Mucosa of stomach (tissue), 1 donor: Measurements from ENCODE around the gene CD79B.
"Not testable (repeated sequence)": the region's sequence is repeated elsewhere in the genome, so short reads cannot be mapped to it uniquely, and the experiment has no call there.

Source experiments
- H3K27me3 ChIP-seq: one replicate; pipeline ENCODE4 v1.7.0; 2013; ENCODE audit warnings: mild to moderate bottlenecking, low read length; ENCODE audit not compliant: control insufficient read depth, insufficient read depth
- H3K36me3 ChIP-seq: one replicate; pipeline ENCODE4 v1.7.0; 2013; ENCODE audit warnings: low read length; ENCODE audit not compliant: control insufficient read depth, insufficient read depth
- H3K4me1 ChIP-seq: one replicate; pipeline ENCODE4 v1.7.0; 2013; ENCODE audit warnings: mild to moderate bottlenecking, low read length; ENCODE audit not compliant: control insufficient read depth, insufficient read depth
- H3K4me3 ChIP-seq: one replicate; pipeline ENCODE4 v1.7.0; 2013; ENCODE audit warnings: low read length
- H3K9ac ChIP-seq: one replicate; pipeline ENCODE4 v1.7.0; 2013; ENCODE audit warnings: mild to moderate bottlenecking, low read length, moderate library complexity
- H3K9me3 ChIP-seq: one replicate; pipeline ENCODE4 v1.7.0; 2013; ENCODE audit warnings: mild to moderate bottlenecking, low read length, moderate library complexity; ENCODE audit not compliant: control insufficient read depth
- donor health status: Pancreatic carcinoma.

CD79B gene

DNA sequence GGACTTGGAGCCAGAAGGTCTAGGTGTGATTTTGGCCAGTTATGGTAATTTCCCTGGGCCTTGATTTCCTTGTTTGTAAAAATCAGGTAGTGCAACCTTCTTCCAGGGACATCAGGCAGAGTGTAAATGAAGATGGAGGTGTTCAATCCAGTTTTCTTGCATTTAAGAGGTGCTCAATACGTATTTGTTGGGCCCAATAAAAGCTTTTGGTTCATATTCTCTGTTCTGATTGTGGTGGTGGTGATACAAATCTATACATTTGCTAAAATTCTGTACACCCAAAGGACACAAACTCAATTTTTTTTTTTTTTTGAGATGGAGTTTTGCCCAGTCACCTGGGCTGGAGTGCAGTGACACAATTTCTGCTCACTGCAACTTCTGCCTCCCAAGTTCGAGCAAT is 6.0 kb downstream of the CD79B start:
- no peaks in the 10 kb centered on the region for H3K27me3 ChIP-seq
- no peaks in the 10 kb centered on the region for H3K9me3 ChIP-seq
- H3K9ac ChIP-seq, result no peak overlapping the region
- no peaks in the 10 kb centered on the region for H3K36me3 ChIP-seq
- H3K4me1 ChIP-seq, result no peaks in the 10 kb centered on the region
- no peak overlapping the region for H3K4me3 ChIP-seq

DNA sequence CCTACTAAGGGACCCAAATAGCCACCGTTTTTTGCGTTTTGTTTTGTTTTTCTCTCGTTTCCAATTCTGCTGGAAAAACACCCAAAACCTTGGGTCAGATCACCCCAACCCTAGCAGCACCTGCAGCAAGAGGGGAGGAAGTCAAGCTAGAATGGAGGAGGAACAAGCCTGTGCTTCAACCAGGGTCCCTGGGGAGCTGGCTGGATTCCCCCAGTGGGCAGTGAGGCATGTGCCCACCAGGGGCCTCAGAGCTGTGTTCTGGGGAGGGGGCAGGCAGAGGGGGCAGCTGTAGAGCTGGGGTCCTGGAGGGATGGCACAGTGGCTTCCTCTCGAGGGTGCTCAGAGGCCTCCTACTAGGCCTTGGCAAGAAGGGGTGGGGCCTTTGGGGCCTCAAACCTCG is 6.5 kb downstream of the CD79B start:
- H3K36me3 ChIP-seq, result no peaks in the 10 kb centered on the region
- no peaks in the 10 kb centered on the region for H3K27me3 ChIP-seq
- H3K9ac ChIP-seq, result no peak overlapping the region
- no peaks in the 10 kb centered on the region for H3K9me3 ChIP-seq
- no peaks in the 10 kb centered on the region for H3K4me1 ChIP-seq
- no peak overlapping the region for H3K4me3 ChIP-seq

DNA sequence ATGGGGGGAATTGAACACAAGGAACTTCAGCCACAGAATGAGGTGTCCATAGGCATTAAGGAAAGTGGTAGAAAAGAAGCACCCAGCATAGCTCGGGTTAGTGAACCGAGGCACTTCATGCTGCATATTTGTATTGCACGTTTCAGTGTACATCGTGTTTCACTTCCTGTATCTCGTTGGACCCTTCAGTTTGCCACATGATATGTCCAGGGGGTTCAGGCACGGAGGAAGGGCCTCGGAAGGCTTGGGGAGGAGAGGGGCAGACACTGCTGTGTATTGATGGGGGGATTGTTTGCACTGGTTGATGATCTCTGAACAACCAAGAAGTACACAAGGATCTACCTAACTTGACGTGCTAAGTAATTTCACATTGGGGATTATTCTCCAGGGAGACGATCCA is 9.7 kb downstream of the CD79B start:
- H3K4me3 ChIP-seq, H3K9me3 ChIP-seq, H3K9ac ChIP-seq, H3K4me1 ChIP-seq, H3K36me3 ChIP-seq, H3K27me3 ChIP-seq: not testable (repeated sequence)

GRCh38 chr17:63920779-63921178 is 11.4 kb downstream of the CD79B start:
- H3K9me3 ChIP-seq, H3K4me3 ChIP-seq, H3K27me3 ChIP-seq, H3K36me3 ChIP-seq, H3K4me1 ChIP-seq, H3K9ac ChIP-seq: not testable (repeated sequence)

DNA sequence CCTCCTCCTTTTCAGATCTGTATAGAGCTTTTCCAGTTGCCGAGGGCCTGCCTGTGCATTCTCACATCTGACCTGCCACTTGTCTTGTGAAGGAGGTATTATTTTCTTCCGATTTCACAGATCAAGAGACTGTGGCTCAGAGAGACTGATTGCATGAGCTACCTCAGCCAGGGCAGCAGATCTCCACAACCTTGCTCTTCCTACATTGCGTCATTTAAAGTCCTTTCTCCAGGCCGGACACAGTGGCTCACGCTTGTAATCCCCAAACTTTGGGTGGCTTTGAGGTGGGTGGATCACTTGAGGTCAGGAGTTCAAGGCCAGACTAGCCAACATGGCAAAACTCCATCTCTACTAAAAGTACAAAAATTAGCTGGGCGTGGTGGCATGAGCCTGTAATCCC is 12.1 kb downstream of the CD79B start:
- not testable (repeated sequence) for H3K27me3 ChIP-seq, H3K9me3 ChIP-seq, H3K4me3 ChIP-seq, H3K4me1 ChIP-seq, H3K9ac ChIP-seq, H3K36me3 ChIP-seq

GRCh38 chr17:63919311-63919723 is 12.8 kb downstream of the CD79B start:
- no peak overlapping the region for H3K4me3 ChIP-seq
- H3K9ac ChIP-seq, result no peak overlapping the region
- peaks cover 10% of the 10 kb centered on the region for H3K27me3 ChIP-seq
- no peaks in the 10 kb centered on the region for H3K4me1 ChIP-seq
- no peaks in the 10 kb centered on the region for H3K9me3 ChIP-seq
- no peaks in the 10 kb centered on the region for H3K36me3 ChIP-seq

GRCh38 chr17:63918789-63919305 is 13.3 kb downstream of the CD79B start, which contains the start of gene GH1:
TSS of gene GH1 (minus strand) at chr17:63918839. CDS start at chr17:63918776, 63 bp downstream.
- H3K9ac ChIP-seq, H3K4me1 ChIP-seq, H3K27me3 ChIP-seq, H3K9me3 ChIP-seq, H3K36me3 ChIP-seq, H3K4me3 ChIP-seq: not testable (repeated sequence)

DNA sequence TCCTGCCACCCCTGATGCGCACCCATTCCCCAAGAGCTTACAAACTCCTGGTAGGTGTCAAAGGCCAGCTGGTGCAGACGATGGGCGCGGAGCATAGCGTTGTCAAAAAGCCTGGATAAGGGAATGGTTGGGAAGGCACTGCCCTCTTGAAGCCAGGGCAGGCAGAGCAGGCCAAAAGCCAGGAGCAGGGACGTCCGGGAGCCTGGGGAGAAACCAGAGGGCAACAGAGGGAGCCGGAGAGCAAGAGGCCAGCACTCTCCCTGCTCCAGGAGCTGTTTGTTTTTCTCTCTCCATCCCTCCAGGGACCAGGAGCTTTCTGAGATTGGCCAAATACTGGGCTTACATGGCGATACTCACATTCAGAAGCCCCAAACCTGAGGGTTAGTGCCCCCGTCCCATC is 13.8 kb downstream of the CD79B start:
- Histone ChIP-seq H3K27me3 (peaks cover 10% of the 10 kb centered on the region), H3K4me1 (no peaks in the 10 kb centered on the region), H3K36me3 (no peaks in the 10 kb centered on the region), H3K4me3 (no peak overlapping the region), H3K9ac (no peak overlapping the region), H3K9me3 (no peaks in the 10 kb centered on the region)

DNA sequence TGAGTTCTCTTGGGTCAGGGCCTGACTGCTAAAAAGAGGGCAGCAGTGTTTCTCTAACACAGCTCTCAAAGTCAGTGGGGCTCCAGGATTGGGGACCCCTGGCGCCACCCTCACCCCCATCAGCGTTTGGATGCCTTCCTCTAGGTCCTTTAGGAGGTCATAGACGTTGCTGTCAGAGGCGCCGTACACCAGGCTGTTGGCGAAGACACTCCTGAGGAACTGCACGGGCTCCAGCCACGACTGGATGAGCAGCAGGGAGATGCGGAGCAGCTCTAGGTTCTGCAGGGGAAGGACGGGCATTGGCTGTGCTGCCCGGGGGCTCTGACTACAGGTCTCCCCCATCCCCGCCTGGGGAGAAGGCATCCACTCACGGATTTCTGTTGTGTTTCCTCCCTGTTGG is 14.5 kb downstream of the CD79B start:
- H3K27me3 ChIP-seq, result peaks cover 10% of the 10 kb centered on the region
- no peaks in the 10 kb centered on the region for H3K36me3 ChIP-seq
- H3K9ac ChIP-seq, result no peak overlapping the region
- no peaks in the 10 kb centered on the region for H3K9me3 ChIP-seq
- no peak overlapping the region for H3K4me3 ChIP-seq
- H3K4me1 ChIP-seq, result no peaks in the 10 kb centered on the region

- not testable (repeated sequence) for H3K9ac ChIP-seq, H3K36me3 ChIP-seq, H3K4me1 ChIP-seq, H3K4me3 ChIP-seq, H3K27me3 ChIP-seq, H3K9me3 ChIP-seq
Measured at GRCh38 chr17:63917206-63917605, 14.9 kb downstream of the CD79B start.

DNA sequence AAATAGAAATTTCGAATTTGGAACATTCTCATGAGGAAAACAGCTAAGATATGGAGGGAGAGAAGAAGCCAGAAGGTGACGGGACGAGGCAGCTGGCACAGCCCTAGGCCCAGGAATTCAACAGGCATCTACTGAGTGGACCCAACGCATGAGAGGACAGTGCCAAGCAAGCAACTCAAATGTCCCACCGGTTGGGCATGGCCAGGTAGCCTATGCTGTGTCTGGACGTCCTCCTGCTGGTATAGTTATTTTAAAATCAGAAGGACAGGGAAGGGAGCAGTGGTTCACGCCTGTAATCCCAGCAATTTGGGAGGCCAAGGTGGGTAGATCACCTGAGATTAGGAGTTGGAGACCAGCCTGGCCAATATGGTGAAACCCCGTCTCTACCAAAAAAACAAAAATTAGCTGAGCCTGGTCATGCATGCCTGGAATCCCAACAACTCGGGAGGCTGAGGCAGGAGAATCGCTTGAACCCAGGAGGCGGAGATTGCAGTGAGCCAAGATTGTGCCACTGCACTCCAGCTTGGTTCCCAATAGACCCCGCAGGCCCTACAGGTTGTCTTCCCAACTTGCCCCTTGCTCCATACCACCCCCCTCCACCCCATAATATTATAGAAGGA is 15.5 kb downstream of the CD79B start:
- no peaks in the 10 kb centered on the region for H3K36me3 ChIP-seq
- H3K4me3 ChIP-seq, result no peak overlapping the region
- H3K4me1 ChIP-seq, result no peaks in the 10 kb centered on the region
- no peaks in the 10 kb centered on the region for H3K9me3 ChIP-seq
- H3K27me3 ChIP-seq, result peaks cover 10% of the 10 kb centered on the region
- H3K9ac ChIP-seq, result no peak overlapping the region

- H3K27me3 ChIP-seq, result peaks cover 17% of the 10 kb centered on the region
- H3K9me3 ChIP-seq, H3K9ac ChIP-seq, H3K36me3 ChIP-seq, H3K4me1 ChIP-seq, H3K4me3 ChIP-seq: not testable (repeated sequence)
Measured at GRCh38 chr17:63915753-63916152, 16.4 kb downstream of the CD79B start.

- H3K9ac ChIP-seq, result no peak overlapping the region
- no peak overlapping the region for H3K4me3 ChIP-seq
- H3K9me3 ChIP-seq, result no peaks in the 10 kb centered on the region
- H3K36me3 ChIP-seq, result no peaks in the 10 kb centered on the region
- no peaks in the 10 kb centered on the region for H3K4me1 ChIP-seq
- H3K27me3 ChIP-seq, result peaks cover 16% of the 10 kb centered on the region
Measured at GRCh38 chr17:63914471-63914870, 17.7 kb downstream of the CD79B start.
